ENCODE measurements around the gene NBEAL1. TPM values are rescaled to one million over a fixed set of nuclear protein-coding genes. Genes with fewer than 3 reads are reported as not detected.
A peak's percentile ranks its signal among the peaks of the same experiment; 100 is the strongest.
"Not testable (repeated sequence)": the region's sequence is repeated elsewhere in the genome, so short reads cannot be mapped to it uniquely, and the experiment has no call there.

Gene NBEAL1
- total RNA-seq, 1 donor from 2014 or later: 11.6 TPM

- TF ChIP-seq CTCF (IDR thresholded peaks at IDR 0.05; ENCODE audit: unreplicated experiment): no peak
- no peaks in the 10 kb centered on the region for H3K27me3 Mint-ChIP-seq (ENCODE audit: unreplicated experiment)
- DNase-seq (ENCODE audit: low spot score): no peak
- no peak overlapping the region for H3K4me3 Mint-ChIP-seq (ENCODE audit: unreplicated experiment)
- peaks cover 3% of the 10 kb centered on the region for H3K36me3 Mint-ChIP-seq (ENCODE audit: low read depth, unreplicated experiment)
- no peak overlapping the region for H3K27ac Mint-ChIP-seq (ENCODE audit: unreplicated experiment)
- no peaks in the 10 kb centered on the region for H3K9me3 Mint-ChIP-seq (ENCODE audit: unreplicated experiment)
- H3K4me1 Mint-ChIP-seq (ENCODE audit: unreplicated experiment): peaks cover 4% of the 10 kb centered on the region
These were observed 62.8 kb downstream of the NBEAL1 start for GRCh38 chr2:203077451-203077850.

GRCh38 chr2:203080447-203081045 is 65.9 kb downstream of the NBEAL1 start:
- Mint-ChIP-seq H3K27me3 (ENCODE audit: unreplicated experiment) (no peaks in the 10 kb centered on the region), H3K4me3 (ENCODE audit: unreplicated experiment) (no peak overlapping the region), H3K9me3 (ENCODE audit: unreplicated experiment) (no peaks in the 10 kb centered on the region), H3K36me3 (ENCODE audit: low read depth, unreplicated experiment) (no peaks in the 10 kb centered on the region), H3K4me1 (ENCODE audit: unreplicated experiment) (peaks cover 1% of the 10 kb centered on the region), H3K27ac (ENCODE audit: unreplicated experiment) (no peak overlapping the region)
- DNase-seq (ENCODE audit: low spot score): no peak
- no peak for TF ChIP-seq CTCF (IDR thresholded peaks at IDR 0.05; ENCODE audit: unreplicated experiment)

GRCh38 chr2:203083328-203083727 is 68.7 kb downstream of the NBEAL1 start:
- no peaks in the 10 kb centered on the region for H3K9me3 Mint-ChIP-seq (ENCODE audit: unreplicated experiment)

GRCh38 chr2:203086381-203086780 is 71.7 kb downstream of the NBEAL1 start:
- H3K4me3 Mint-ChIP-seq (ENCODE audit: unreplicated experiment); H3K27ac Mint-ChIP-seq (ENCODE audit: unreplicated experiment); H3K4me1 Mint-ChIP-seq (ENCODE audit: unreplicated experiment): not testable (repeated sequence)

More at GRCh38 chr2:203083328-203083727, 68.7 kb downstream of the NBEAL1 start:
- Mint-ChIP-seq H3K36me3 (ENCODE audit: low read depth, unreplicated experiment) (peaks cover 4% of the 10 kb centered on the region), H3K4me1 (ENCODE audit: unreplicated experiment) (no peaks in the 10 kb centered on the region), H3K27me3 (ENCODE audit: unreplicated experiment) (no peaks in the 10 kb centered on the region), H3K27ac (ENCODE audit: unreplicated experiment) (no peak overlapping the region), H3K4me3 (ENCODE audit: unreplicated experiment) (no peak overlapping the region)
- no peak for DNase-seq (ENCODE audit: low spot score)
- TF ChIP-seq CTCF (IDR thresholded peaks at IDR 0.05; ENCODE audit: unreplicated experiment): no peak

GRCh38 chr2:203090721-203091120 is 76.0 kb downstream of the NBEAL1 start:
- H3K4me1 Mint-ChIP-seq (ENCODE audit: unreplicated experiment); H3K9me3 Mint-ChIP-seq (ENCODE audit: unreplicated experiment); H3K27ac Mint-ChIP-seq (ENCODE audit: unreplicated experiment); H3K36me3 Mint-ChIP-seq (ENCODE audit: low read depth, unreplicated experiment); H3K4me3 Mint-ChIP-seq (ENCODE audit: unreplicated experiment); H3K27me3 Mint-ChIP-seq (ENCODE audit: unreplicated experiment); DNase-seq (ENCODE audit: low spot score): not testable (repeated sequence)

More at GRCh38 chr2:203086381-203086780, 71.7 kb downstream of the NBEAL1 start:
- not testable (repeated sequence) for H3K9me3 Mint-ChIP-seq (ENCODE audit: unreplicated experiment); DNase-seq (ENCODE audit: low spot score); H3K36me3 Mint-ChIP-seq (ENCODE audit: low read depth, unreplicated experiment); H3K27me3 Mint-ChIP-seq (ENCODE audit: unreplicated experiment)

- no peaks in the 10 kb centered on the region for H3K27me3 Mint-ChIP-seq (ENCODE audit: unreplicated experiment)
- peak; percentile 29 for TF ChIP-seq CTCF (IDR thresholded peaks at IDR 0.05; ENCODE audit: unreplicated experiment)
- H3K4me3 Mint-ChIP-seq (ENCODE audit: unreplicated experiment): no peak overlapping the region
- no peak overlapping the region for H3K27ac Mint-ChIP-seq (ENCODE audit: unreplicated experiment)
- DNase-seq (ENCODE audit: low spot score): no peak
- no peaks in the 10 kb centered on the region for H3K4me1 Mint-ChIP-seq (ENCODE audit: unreplicated experiment)
- no peaks in the 10 kb centered on the region for H3K9me3 Mint-ChIP-seq (ENCODE audit: unreplicated experiment)
- peaks cover 21% of the 10 kb centered on the region for H3K36me3 Mint-ChIP-seq (ENCODE audit: low read depth, unreplicated experiment)
These were observed 83.1 kb downstream of the NBEAL1 start for GRCh38 chr2:203097735-203098134.

GRCh38 chr2:203102357-203102756 is 87.7 kb downstream of the NBEAL1 start:
- not testable (repeated sequence) for H3K27me3 Mint-ChIP-seq (ENCODE audit: unreplicated experiment); H3K27ac Mint-ChIP-seq (ENCODE audit: unreplicated experiment); DNase-seq (ENCODE audit: low spot score); H3K4me1 Mint-ChIP-seq (ENCODE audit: unreplicated experiment); H3K9me3 Mint-ChIP-seq (ENCODE audit: unreplicated experiment); H3K4me3 Mint-ChIP-seq (ENCODE audit: unreplicated experiment)
- H3K36me3 Mint-ChIP-seq (ENCODE audit: low read depth, unreplicated experiment): peaks cover 39% of the 10 kb centered on the region

All from endothelial cell (in vitro differentiated cells).